Measurements from ENCODE around the gene RGS8. TPM values are rescaled to one million over a fixed set of nuclear protein-coding genes. Genes with fewer than 3 reads are reported as not detected.

RGS8 gene
- total and polyA plus RNA-seq, 10 of the 15 experiments (the other 5 are each of a cell fraction or from before 2014, with no cell fraction given): 0.03 to 0.62 (median 0.33) TPM

DNA sequence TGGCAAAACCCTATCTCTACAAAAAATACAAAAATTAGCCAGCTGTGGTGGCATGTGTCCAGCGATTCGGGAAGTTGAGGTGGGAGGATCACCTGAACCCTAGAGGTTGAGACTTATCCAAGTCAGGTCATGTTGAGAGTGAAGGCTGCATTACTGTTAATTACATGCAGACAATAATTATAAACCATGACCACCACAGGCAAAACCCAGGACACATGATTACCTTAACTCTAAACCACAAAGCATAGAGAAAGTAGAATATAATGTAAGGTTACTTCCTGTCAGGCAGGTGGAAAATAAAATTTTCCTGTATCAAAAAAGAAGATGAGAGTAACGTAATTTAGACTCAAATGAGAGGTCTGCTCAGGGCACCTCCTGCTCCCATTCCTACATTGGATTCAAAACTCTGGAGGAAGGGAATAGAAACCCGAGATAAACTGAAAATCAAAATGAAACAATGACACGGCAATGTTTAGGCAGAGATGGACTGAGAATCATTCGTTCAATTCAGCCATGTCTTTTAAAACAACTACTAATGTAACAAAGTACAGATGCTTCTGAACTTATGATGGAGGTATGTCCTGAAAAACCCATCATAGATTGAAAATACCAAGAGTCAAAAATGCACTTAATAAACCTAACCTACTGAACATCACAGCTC, 33.6 kb downstream of the RGS8 start (continued):
- TF ChIP-seq, protein P1, sequence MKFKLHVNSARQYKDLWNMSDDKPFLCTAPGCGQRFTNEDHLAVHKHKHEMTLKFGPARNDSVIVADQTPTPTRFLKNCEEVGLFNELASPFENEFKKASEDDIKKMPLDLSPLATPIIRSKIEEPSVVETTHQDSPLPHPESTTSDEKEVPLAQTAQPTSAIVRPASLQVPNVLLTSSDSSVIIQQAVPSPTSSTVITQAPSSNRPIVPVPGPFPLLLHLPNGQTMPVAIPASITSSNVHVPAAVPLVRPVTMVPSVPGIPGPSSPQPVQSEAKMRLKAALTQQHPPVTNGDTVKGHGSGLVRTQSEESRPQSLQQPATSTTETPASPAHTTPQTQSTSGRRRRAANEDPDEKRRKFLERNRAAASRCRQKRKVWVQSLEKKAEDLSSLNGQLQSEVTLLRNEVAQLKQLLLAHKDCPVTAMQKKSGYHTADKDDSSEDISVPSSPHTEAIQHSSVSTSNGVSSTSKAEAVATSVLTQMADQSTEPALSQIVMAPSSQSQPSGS (IDR thresholded peaks at IDR 0.05; ENCODE audit: low read length): no peak
- TF ChIP-seq KAT2A (conservative IDR thresholded peaks at IDR 0.05; ENCODE audit: control insufficient read depth, low read depth, low read length): no peak
- TF ChIP-seq RUNX3 (IDR thresholded peaks at IDR 0.05; ENCODE audit: low read length): peak; percentile 80
- TF ChIP-seq EED (IDR thresholded peaks at IDR 0.05; ENCODE audit: low read depth): 0 out of 2 replicates have a peak, but pooled peaks have one; percentile 8
- TF ChIP-seq GABPA (IDR thresholded peaks at IDR 0.05; ENCODE audit: low read depth): no peak
- TF ChIP-seq, protein P2, sequence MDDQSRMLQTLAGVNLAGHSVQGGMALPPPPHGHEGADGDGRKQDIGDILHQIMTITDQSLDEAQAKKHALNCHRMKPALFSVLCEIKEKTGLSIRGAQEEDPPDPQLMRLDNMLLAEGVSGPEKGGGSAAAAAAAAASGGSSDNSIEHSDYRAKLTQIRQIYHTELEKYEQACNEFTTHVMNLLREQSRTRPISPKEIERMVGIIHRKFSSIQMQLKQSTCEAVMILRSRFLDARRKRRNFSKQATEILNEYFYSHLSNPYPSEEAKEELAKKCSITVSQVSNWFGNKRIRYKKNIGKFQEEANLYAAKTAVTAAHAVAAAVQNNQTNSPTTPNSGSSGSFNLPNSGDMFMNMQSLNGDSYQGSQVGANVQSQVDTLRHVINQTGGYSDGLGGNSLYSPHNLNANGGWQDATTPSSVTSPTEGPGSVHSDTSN (IDR thresholded peaks at IDR 0.05; ENCODE audit: insufficient replicate concordance, low read depth, low read length): no peak
- no peak for TF ChIP-seq BCL11A (IDR thresholded peaks at IDR 0.05; ENCODE audit: low read depth, low read length)
- peak; percentile 39 to 42; a peak in 3 of 4 replicates for TF ChIP-seq IKZF2 (IDR thresholded peaks at IDR 0.05)
- no peak for TF ChIP-seq NRF1 (conservative IDR thresholded peaks at IDR 0.05; ENCODE audit: low read depth, low read length)
- no peak for TF ChIP-seq NR2C1 (IDR thresholded peaks at IDR 0.05)
- no peak for TF ChIP-seq EP300 (IDR thresholded peaks at IDR 0.05; ENCODE audit: borderline replicate concordance in 1 of 2, control insufficient read depth in 1 of 2, low read depth in 2 of 2, low read length in 2 of 2)
- TF ChIP-seq CREM (IDR thresholded peaks at IDR 0.05; ENCODE audit: low read depth): no peak
- TF ChIP-seq, protein P3, sequence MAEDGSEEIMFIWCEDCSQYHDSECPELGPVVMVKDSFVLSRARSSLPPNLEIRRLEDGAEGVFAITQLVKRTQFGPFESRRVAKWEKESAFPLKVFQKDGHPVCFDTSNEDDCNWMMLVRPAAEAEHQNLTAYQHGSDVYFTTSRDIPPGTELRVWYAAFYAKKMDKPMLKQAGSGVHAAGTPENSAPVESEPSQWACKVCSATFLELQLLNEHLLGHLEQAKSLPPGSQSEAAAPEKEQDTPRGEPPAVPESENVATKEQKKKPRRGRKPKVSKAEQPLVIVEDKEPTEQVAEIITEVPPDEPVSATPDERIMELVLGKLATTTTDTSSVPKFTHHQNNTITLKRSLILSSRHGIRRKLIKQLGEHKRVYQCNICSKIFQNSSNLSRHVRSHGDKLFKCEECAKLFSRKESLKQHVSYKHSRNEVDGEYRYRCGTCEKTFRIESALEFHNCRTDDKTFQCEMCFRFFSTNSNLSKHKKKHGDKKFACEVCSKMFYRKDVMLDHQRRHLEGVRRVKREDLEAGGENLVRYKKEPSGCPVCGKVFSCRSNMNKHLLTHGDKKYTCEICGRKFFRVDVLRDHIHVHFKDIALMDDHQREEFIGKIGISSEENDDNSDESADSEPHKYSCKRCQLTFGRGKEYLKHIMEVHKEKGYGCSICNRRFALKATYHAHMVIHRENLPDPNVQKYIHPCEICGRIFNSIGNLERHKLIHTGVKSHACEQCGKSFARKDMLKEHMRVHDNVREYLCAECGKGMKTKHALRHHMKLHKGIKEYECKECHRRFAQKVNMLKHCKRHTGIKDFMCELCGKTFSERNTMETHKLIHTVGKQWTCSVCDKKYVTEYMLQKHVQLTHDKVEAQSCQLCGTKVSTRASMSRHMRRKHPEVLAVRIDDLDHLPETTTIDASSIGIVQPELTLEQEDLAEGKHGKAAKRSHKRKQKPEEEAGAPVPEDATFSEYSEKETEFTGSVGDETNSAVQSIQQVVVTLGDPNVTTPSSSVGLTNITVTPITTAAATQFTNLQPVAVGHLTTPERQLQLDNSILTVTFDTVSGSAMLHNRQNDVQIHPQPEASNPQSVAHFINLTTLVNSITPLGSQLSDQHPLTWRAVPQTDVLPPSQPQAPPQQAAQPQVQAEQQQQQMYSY (CRISPR knock-in tag; IDR thresholded peaks at IDR 0.05): no peak
- TF ChIP-seq ELK1 (IDR thresholded peaks at IDR 0.05; ENCODE audit: low read depth, low read length): no peak
- TF ChIP-seq PAX5 (IDR thresholded peaks at IDR 0.05; ENCODE audit: borderline replicate concordance, low read depth, low read length): no peak
- no peak for TF ChIP-seq FOS (IDR thresholded peaks at IDR 0.05; ENCODE audit: borderline replicate concordance, extremely low read depth, insufficient read length)
- no peak for TF ChIP-seq MTA3 (IDR thresholded peaks at IDR 0.05; ENCODE audit: borderline replicate concordance, low read length)
- TF ChIP-seq CHD4 (IDR thresholded peaks at IDR 0.05): no peak
- no peak for TF ChIP-seq ZNF384 (IDR thresholded peaks at IDR 0.05; ENCODE audit: borderline replicate concordance, low read depth, low read length)
- TF ChIP-seq MYB (IDR thresholded peaks at IDR 0.05; ENCODE audit: borderline replicate concordance, low read depth, low read length): no peak
- no peak for TF ChIP-seq MYC (IDR thresholded peaks at IDR 0.05; ENCODE audit: insufficient read depth, insufficient read length, insufficient replicate concordance, low read length, severe bottlenecking)
- TF ChIP-seq PKNOX1 (IDR thresholded peaks at IDR 0.05): no peak

All from GM12878 (cell line).